Psoas muscle (tissue), 8 donors: ENCODE measurements around the gene DEPDC5. TPM values are rescaled to one million over a fixed set of nuclear protein-coding genes. Genes with fewer than 3 reads are reported as not detected.
"Not testable (repeated sequence)": the region's sequence is repeated elsewhere in the genome, so short reads cannot be mapped to it uniquely, and the experiment has no call there.

Experiments
- ATAC-seq, 4 donors: fragments of 200-7000 bp; cut with Tn5 transposase; one replicate each; pipeline ENCODE4 v1.9.1; 2020; ENCODE audit warnings: moderate library complexity in 3 of 4, mild to moderate bottlenecking in 2 of 4
- DNase-seq, 2 donors: peaks; one replicate each; pipeline ENCODE4 v3.0.0-alpha.2; 2020
- H3K27ac ChIP-seq: fragments of 200-600 bp; one replicate; pipeline ENCODE4 v1.8.0; 2022
- H3K27me3 ChIP-seq, 3 donors: fragments of 200-600 bp in 1 of 3; one replicate each; pipeline versions ENCODE4 v1.6.1 to v1.8.0; 2013 to 2022; ENCODE audit warnings: low read length in 2 of 3, mild to moderate bottlenecking in 2 of 3, moderate library complexity in 1 of 3; ENCODE audit not compliant: insufficient read depth in 3 of 3
- H3K36me3 ChIP-seq, 2 donors: fragments of 200-600 bp in 1 of 2; one replicate each; pipeline versions ENCODE4 v1.6.1 to v1.8.0; 2013 to 2022; ENCODE audit warnings: low read depth in 1 of 2, mild to moderate bottlenecking in 1 of 2, moderate library complexity in 1 of 2; ENCODE audit not compliant: insufficient read depth in 1 of 2
- H3K4me1 ChIP-seq: fragments of 200-600 bp; one replicate; pipeline ENCODE4 v1.8.0; 2022
- H3K4me3 ChIP-seq: fragments of 200-600 bp; one replicate; pipeline ENCODE4 v1.8.0; 2022; ENCODE audit warnings: mild to moderate bottlenecking
- H3K9me3 ChIP-seq: fragments of 200-600 bp; one replicate; pipeline ENCODE4 v1.8.0; 2022
- WGBS, 3 donors: extraction: QIAGEN DNeasy Blood & Tissue Kit; methylation state at CpG; one replicate each; pipeline versions ENCODE4 v1.1.6 to v1.1.7; 2013; 5-methylcytosine and 5-hydroxymethylcytosine counted together
- intact Hi-C, 2 donors: fragments of 100-400 bp; cut with DNase I; formaldehyde crosslinking; loops; one replicate each; pipeline versions ENCODE4 v1.11.0 to v1.14.2; 2022
- polyA plus RNA-seq, 3 donors: library from polyadenylated mRNA; stranded (reverse); fragments of 200-250 nt; gene quantifications; one replicate each; pipeline ENCODE4 v1.2.3, GENCODE V29; 2013
- total RNA-seq, 4 donors: library from RNA; stranded (reverse); fragmentation: NEBNext Ultra II Directional in 2 of 4; extraction: Animal tissue kit (Norgen Biotek cat#: 25700) in 2 of 4; gene quantifications; one replicate each; pipeline versions ENCODE4 v1.2.1 to v1.2.4, GENCODE V29; 2021 to 2023
- TF ChIP-seq, protein P1 (sequence below): fragments of 200-600 bp; IDR thresholded peaks from one replicate; pipeline ENCODE4 v1.8.0; 2022; ENCODE audit warnings: antibody characterized with exemption
- donor health status: healthy with polysubstance abuse.
- donor health status: DM: no; HTN: no; CAD: no; lungs with moderate emphysema.
- donor health status: Bipolar disorder and iron deficiency.
- donor health status: healthy.
- donor health status: DM: yes; HTN: yes; CAD: no.
- donor health status: DM: no; HTN: no; CAD: no.
- donor health status: DM: no; HTN: no; CAD: no.
- donor health status: DM: yes; HTN: yes; CAD: no.

The DEPDC5 gene
- total and polyA plus RNA-seq, 7 donors: 6.3 to 15.6 (median 9.1) TPM

DNA sequence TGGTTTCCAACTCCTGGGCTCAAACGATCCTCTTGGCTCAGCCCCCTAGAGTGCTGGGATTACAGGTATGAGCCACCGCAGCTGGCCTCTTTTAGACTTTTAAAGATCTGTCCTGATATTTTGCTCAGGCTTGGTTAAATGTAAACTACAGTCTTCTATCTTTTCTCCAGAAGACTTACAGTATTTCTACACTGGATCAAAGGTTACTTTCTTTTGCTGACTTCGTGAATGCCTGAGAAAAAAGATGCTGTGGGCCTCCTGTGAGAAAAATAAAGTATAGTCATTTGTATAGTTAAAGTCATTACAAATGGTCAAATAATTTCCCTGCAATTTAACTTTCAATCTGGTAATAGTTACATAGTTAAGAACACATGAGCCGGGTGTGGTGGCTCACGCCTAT is 19.6 kb downstream of the DEPDC5 start:
- no peak for ATAC-seq
- intact Hi-C loops: no loop called here
- H3K27me3 ChIP-seq: no peaks in the 10 kb centered on the region
- H3K9me3 ChIP-seq: no peaks in the 10 kb centered on the region
- H3K36me3 ChIP-seq: peaks cover 4 to 83% of the 10 kb centered on the region in 2 donors
- H3K4me1 ChIP-seq: no peaks in the 10 kb centered on the region
- H3K4me3 ChIP-seq: no peak overlapping the region
- WGBS, 3 donors: 79 to 81% (median 81%) methylated on average over 5 of the region's 5 CpGs
- H3K27ac ChIP-seq: no peak overlapping the region
- TF ChIP-seq, protein P1, sequence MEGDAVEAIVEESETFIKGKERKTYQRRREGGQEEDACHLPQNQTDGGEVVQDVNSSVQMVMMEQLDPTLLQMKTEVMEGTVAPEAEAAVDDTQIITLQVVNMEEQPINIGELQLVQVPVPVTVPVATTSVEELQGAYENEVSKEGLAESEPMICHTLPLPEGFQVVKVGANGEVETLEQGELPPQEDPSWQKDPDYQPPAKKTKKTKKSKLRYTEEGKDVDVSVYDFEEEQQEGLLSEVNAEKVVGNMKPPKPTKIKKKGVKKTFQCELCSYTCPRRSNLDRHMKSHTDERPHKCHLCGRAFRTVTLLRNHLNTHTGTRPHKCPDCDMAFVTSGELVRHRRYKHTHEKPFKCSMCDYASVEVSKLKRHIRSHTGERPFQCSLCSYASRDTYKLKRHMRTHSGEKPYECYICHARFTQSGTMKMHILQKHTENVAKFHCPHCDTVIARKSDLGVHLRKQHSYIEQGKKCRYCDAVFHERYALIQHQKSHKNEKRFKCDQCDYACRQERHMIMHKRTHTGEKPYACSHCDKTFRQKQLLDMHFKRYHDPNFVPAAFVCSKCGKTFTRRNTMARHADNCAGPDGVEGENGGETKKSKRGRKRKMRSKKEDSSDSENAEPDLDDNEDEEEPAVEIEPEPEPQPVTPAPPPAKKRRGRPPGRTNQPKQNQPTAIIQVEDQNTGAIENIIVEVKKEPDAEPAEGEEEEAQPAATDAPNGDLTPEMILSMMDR: no peak
- DNase-seq: no peak

DNA sequence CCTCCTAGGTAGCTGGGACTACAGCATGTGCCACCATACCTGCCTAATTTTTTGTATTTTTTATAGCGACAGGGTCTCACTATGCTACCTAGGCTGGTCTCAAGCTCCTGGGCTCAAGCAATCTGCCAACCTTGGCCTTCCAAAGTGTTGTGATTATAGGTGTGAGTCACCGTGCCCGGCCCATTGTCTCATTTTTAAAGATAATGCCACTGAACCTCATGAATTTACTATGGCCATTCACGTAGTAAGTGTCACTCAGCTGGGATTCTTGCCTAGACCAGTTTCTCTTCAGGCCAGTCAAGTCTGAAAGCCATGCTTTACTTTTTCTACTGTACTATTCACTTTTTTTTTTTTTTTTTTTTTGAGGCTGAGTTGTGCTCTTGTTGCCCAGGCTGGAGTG is 22.4 kb downstream of the DEPDC5 start:
- H3K36me3 ChIP-seq: peaks cover 11 to 83% of the 10 kb centered on the region in 2 donors
- TF ChIP-seq, protein P1: no peak
- DNase-seq (no peak), ATAC-seq (no peak)
- 96 to 99% (median 96%) methylated on average over 4 of the region's 4 CpGs for WGBS, 3 donors
- H3K4me1 ChIP-seq: no peaks in the 10 kb centered on the region
- intact Hi-C loops: no loop called here
- H3K27me3 ChIP-seq: no peaks in the 10 kb centered on the region
- H3K4me3 ChIP-seq: no peak overlapping the region
- H3K27ac ChIP-seq: no peak overlapping the region
- no peaks in the 10 kb centered on the region for H3K9me3 ChIP-seq

DNA sequence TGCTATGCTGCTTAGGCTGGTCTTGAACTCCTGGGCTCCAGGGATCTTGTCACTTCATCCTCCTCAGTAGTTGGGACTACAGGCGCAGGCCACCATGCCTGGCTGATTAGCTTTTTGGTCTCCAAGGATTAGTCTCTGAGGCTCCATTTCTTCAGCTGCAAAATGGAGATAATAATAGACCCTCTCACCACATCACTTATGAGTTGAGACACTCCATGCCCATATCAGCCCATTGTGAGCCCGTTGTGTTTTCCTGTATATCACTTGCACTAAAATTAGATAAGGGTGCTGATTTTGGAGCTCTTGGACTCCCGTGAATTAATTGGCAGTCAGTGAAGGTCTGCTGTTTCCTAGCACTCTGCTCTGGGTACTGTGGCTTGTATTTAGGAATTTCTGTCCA is 36.0 kb downstream of the DEPDC5 start:
- WGBS, 3 donors: 82 to 87% (median 83%) methylated on average over 3 of the region's 3 CpGs
- no peaks in the 10 kb centered on the region for H3K9me3 ChIP-seq
- peaks cover 0 to 53% of the 10 kb centered on the region in 2 donors for H3K36me3 ChIP-seq
- H3K27ac ChIP-seq: no peak overlapping the region
- TF ChIP-seq, protein P1: no peak
- no peaks in the 10 kb centered on the region for H3K4me1 ChIP-seq
- H3K4me3 ChIP-seq: no peak overlapping the region
- ATAC-seq (no peak), DNase-seq (no peak)
- no peaks in the 10 kb centered on the region for H3K27me3 ChIP-seq
- intact Hi-C loops: no loop called here

DNA sequence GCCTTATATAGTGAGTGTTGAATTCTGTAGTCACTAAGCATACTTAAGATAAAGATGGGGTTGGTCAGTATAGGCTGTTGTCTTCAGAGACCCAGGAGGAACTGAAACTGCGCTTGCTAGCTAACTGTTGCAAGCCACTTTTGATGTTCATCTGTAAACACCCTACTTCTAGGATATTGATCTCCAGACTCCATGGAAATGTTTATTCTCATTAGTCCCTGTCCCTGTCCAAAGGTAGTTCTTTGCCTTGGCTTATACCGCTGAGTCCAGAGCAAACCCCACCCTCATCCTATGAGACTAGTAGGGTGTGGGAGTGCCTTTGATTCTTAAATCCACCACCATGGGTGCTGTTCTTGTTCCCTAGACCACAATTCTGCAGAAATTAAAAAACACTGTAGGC is 36.4 kb downstream of the DEPDC5 start:
- intact Hi-C loops: no loop called here
- no peak for ATAC-seq
- H3K4me1 ChIP-seq: no peaks in the 10 kb centered on the region
- H3K36me3 ChIP-seq: peaks cover 0 to 53% of the 10 kb centered on the region in 2 donors
- H3K27me3 ChIP-seq: no peaks in the 10 kb centered on the region
- no peak overlapping the region for H3K27ac ChIP-seq
- no peaks in the 10 kb centered on the region for H3K9me3 ChIP-seq
- WGBS, 3 donors: 94 to 98% (median 97%) methylated on average over 2 of the region's 2 CpGs
- DNase-seq: no peak
- TF ChIP-seq, protein P1: no peak
- no peak overlapping the region for H3K4me3 ChIP-seq

DNA sequence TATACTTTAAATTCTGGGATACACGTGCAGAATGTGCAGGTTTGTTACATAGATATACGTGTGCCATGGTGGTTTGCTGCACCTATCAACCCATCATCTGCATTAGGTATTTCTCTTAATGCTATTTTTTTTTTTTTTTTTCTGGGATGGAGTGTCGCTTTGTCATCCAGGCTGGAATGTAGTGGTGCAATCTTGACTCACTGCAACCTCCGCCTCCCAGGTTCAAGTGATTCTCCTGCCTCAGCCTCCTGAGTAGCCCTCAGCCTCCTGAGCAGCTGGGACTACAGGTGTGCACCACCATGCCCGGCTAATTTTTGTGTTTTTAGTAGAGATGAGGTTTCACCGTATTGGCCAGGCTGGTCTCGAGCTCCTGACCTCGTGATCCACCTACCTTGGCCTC is 45.5 kb downstream of the DEPDC5 start:
- H3K9me3 ChIP-seq, DNase-seq, H3K27me3 ChIP-seq, intact Hi-C loops, H3K4me3 ChIP-seq, H3K4me1 ChIP-seq, H3K27ac ChIP-seq, ATAC-seq: not testable (repeated sequence)
- 83 to 86% (median 83%) methylated on average over 8 of the region's 8 CpGs for WGBS, 3 donors
- H3K36me3 ChIP-seq: peaks cover 16 to 95% of the 10 kb centered on the region in 2 donors
